Stimulated activated CD4-positive, alpha-beta T cell treated with anti-CD3 and anti-CD28 coated beads, Interleukin-4, amount 100 ng/mL, for 48 hours (primary cell): ENCODE results near the gene CYP4X1.
A peak's percentile ranks its signal among the peaks of the same experiment; 100 is the strongest.
"Not testable (repeated sequence)": the region's sequence is repeated elsewhere in the genome, so short reads cannot be mapped to it uniquely, and the experiment has no call there.

Source experiments
- DNase-seq, 2 donors: peaks; one replicate each; pipeline ENCODE4 v3.0.0-alpha.2; 2020; ENCODE audit warnings: low read depth in 2 of 2

CYP4X1 gene

DNA sequence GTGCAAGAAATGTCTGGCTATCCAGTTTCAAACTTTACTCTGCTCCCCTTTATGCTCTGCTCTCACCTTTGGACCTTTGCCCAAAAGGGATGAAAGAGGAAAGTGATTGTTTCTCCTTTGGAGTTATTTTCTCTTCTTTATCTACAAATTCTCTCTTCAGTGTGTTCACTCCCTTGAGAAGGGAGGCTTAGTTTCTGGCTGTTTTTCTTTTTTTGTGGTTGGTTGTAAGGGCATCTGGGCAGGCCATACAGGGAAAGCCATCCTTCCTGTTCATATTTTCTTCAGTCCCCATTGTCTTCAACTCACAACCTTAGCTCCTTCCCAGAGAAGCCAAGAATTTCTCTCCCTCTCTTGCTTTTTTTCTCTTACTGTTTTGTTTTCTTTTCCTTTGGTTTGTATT, 46.0 kb downstream of the CYP4X1 start:
- DNase-seq = not testable (repeated sequence)

GRCh38 chr1:47089356-47089755, 65.9 kb downstream of the CYP4X1 start:
- DNase-seq = peak; percentile 4 to 17

DNA sequence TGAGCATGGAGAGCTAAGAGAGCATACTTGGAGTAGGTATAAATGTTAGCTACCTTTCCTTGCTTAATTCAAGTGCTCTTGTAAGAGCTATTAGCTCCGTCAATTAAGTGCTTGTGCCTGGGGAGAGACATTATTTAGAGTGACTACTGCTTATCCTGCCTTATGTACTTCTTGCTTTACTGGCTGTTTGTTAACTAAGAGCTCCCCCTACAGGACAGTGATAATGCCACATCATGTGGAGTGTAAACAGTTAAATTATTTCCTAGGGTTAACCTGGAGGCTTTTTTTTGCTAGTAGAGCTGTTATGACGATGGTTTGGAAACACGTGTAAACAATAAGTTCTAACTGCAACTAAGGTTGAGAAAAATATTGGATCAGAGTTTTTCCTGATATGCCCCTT, 68.0 kb downstream of the CYP4X1 start:
- DNase-seq = not testable (repeated sequence)
